Stimulated activated CD4-positive, alpha-beta T cell treated with anti-CD3 and anti-CD28 coated beads, Interleukin-4, amount 100 ng/mL, for 4 hours (primary cell): ENCODE data around the gene SLCO2B1.
A peak's percentile ranks its signal among the peaks of the same experiment; 100 is the strongest.

Experiments used
- DNase-seq, 2 experiments: peaks; one replicate each; pipeline ENCODE4 v3.0.0-alpha.2; 2020

SLCO2B1 gene

DNA sequence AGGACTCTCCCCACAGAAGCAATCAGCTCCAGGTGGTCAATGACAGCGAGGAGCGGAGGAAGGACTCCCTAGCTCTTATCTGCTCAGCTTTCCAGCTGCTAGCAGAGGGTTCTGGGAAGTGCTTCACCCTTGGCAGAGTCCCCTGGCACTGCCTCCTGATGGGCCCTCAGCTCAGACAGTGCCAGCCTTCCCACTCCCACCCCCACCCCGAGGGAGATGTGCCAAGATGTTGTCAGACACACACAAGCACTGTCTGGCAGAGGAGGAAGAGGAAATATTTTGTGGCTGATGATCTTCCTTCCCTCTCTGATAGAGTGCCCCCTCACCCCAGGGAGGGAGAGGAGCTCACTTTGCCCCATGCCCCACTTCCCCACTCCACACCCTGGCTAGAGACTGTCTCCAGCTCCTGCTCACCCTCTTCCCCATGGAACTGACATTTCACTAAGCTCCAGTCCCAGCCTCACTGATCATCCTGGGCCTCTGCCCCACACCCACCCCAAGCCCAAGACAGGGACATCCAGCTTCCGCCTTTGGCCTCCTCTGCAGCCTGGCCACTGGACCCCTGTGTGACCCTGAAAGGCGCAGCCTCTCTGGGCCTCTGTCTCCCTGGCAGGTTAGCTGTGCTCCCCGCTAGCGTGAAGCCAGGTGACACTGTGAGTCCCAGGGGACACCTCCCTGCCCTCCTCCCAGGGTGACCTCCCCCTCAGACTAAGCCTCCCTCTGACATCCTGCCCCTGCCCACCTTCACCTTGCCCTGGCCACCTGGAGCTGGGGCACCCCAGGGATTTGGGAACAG lies 44.5 kb downstream of the SLCO2B1 start:
- no peak for DNase-seq

DNA sequence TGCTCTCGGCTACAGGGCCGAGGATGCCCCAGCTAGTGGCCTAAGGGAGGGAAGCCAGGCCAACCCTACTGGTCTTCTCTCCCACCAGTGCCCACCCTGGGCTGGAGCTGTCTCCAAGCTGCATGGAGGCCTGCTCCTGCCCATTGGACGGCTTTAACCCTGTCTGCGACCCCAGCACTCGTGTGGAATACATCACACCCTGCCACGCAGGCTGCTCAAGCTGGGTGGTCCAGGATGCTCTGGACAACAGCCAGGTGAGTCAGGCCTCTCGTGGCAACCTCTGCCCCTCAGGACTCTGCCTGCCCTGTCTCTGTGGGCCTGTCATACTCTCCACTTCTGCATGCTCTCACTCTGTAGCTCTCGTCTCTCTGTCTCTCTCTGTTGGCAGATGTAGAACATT lies 45.5 kb downstream of the SLCO2B1 start:
- no peak for DNase-seq

DNA sequence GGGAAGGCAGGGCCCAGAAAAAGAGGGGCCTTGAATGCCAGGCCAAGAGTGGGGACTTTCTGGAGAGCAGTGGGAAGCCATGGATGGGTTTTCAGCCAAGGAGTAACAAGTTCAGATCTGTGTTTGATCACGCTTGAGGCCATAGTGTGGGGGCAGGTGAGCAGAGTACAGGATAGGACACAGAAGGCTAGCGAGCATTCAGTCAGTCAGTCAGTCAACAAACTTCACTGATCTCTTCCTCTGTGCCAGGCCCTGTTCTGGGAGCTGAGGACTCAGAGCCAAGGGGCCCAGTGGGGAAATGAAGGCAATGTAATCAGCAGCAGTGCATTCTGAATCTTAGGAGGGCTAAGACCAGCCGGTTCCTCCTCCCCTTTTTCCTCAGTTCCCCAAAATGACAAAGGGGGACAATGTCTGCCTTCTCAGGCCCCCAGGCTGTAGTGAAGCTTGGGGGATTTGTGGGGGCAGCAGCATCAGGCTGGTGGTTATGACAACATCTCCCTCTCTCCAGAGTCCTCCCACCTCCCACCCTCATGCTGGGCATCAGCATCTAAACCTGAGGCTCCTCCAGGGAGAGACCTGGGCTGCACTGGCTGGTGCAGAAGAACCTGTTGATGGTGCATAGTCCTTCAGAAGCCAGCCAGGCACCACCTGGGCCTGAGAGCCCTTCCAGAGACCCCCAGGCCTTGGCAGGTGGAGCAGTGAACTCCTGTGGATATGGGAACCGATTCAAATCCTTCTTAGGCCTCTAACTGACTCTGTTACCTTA lies 46.8 kb downstream of the SLCO2B1 start:
- DNase-seq: no peak

DNA sequence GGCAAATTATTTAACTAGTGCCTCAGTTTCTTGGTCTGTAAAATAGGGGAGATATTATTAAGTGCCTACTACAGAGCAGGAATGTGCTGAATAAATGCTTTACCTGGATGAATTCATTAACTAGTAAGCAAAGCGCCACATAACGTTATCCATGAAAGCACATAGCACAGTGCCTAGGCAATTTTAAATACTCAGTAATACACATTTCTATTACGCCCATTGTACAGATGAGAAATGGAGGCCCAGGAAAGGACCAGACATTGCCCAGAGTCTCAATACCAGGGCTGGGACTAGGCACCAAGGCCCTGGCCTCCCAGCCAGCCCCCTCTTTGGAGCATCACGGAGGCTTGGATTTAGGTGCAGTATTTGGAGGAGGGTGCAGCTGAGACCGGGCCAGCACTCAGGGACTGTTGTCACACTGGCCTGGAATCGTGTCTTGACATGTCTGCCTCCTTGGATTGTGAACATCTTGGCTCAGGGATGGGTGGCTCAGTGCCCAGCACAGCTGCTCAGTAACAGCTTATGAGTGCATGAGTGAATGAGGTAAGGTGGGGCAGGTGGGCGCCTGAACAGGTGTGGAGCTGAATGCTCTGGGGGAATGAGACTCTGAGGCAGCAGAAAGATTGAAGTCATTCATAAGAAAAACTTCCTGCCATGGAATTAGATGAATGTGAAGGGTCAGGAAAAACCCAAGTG lies 47.5 kb downstream of the SLCO2B1 start:
- no peak for DNase-seq

GRCh38 chr11:75199412-75199955 lies 48.6 kb downstream of the SLCO2B1 start:
- no peak for DNase-seq

DNA sequence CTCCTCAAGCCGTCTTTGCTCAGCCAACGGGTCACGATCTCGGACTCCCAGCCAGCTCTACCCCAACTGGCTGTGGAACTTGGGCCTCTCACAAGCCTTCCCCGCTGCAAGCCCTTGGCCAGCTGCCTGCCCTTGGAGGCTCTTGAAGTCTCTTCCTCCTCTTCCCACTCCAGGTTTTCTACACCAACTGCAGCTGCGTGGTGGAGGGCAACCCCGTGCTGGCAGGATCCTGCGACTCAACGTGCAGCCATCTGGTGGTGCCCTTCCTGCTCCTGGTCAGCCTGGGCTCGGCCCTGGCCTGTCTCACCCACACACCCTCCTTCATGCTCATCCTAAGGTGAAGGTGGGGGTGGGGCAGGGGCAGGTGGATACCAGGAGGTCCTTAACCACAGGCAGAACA lies 49.1 kb downstream of the SLCO2B1 start:
- DNase-seq: no peak

DNA sequence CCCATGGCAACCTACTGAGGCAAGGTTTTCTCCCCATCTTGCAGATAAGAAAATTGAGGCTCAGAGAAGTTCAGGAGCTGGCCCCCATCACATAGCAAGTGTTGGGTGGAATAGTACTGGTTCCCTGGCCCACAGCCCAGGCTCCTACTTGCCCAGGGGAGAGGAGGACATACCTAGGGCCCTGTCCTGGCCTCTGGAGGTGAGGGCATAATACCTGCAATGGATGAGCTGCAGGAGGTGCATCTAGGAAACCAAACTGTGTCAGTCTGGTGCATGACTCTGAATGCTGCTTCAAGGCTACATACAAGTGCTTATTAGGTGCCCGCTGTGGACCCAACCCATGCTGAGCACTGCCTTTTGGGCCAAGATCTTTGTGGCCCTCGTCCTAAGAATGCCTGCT lies 49.6 kb downstream of the SLCO2B1 start:
- DNase-seq: no peak

DNA sequence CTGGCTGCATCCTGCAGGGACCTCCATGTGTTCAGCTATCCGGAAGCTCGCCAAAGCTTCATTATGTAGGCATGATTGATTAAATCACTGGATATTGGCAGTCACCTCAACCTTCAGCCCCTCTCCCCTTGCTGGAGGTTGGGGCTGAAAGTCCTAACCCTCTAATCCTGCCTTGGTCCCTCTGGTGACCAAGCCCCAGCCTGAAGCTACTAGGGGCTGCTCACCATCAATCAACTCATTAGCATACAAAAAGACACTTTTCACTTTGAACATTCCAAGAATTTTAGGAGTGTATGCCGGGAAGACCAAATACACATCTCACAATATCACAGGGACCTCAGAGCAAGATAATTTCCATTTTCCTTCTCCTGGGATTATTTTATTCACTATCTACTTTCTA lies 50.9 kb downstream of the SLCO2B1 start:
- no peak for DNase-seq

DNA sequence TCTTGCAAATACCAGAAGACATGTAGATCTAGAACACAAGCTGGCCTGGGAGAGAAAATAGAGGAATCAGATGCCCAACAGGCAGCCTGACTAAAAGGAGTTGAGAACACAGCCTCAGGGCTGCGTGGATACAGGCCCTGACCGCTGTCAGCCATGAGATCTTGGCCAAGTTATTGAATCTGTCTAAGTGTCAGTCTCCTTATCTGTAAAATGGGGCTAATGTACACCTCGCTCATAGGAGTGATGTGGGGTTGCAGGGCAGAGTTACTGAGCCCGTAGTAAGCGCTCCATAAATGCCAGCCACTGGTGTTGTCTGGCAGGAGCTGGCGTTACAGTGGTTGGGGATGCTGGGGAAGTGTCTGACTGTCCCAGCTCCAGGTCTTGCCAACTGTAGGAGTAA lies 51.3 kb downstream of the SLCO2B1 start:
- DNase-seq: no peak

- DNase-seq: no peak
Observed at GRCh38 chr11:75203138-75203537, 52.2 kb downstream of the SLCO2B1 start.

DNA sequence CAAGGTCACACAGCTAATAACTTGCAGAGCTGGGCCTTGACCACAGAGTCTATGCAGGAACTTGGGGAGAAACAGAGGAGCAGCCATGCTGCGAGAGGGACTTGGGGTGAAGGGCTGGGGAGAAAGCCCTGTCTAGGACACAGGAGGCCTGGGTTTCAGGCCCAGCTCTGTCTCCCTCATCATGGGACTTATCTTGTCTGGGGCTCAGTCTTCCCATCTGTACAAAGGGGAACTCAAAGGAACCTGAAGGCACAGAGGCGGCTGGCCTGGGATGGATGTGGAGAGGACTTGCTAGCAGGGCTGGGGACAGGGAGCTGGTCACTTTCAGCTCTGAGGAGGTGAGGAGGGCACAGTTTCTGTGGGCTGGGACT lies 52.7 kb downstream of the SLCO2B1 start:
- DNase-seq: no peak

DNA sequence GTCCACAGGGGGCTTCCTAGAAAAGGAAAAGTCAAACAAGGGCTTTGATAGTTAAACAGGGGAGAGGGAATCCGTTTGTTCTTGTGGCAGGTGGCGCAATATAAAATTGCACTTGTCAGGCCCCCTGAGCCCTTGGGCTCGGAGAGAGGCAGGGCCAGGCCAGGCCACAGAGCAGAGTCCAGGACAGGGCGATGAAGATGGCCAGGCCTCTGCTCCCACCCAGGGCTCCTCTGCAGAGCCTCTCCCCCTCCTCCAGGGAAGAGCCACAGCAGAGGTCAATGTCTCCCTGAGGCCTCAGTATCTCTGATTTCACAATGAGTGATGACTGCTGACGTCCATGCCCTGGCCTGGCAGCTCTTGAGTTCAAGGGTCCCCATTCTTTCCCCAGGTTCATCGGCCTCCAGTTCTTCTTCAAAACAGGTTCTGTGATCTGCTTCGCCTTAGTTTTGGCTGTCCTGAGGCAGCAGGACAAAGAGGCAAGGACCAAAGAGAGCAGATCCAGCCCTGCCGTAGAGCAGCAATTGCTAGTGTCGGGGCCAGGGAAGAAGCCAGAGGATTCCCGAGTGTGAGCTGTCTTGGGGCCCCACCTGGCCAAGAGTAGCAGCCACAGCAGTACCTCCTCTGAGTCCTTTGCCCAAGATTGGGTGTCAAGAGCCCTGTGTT lies 53.2 kb downstream of the SLCO2B1 start:
- no peak for DNase-seq

DNA sequence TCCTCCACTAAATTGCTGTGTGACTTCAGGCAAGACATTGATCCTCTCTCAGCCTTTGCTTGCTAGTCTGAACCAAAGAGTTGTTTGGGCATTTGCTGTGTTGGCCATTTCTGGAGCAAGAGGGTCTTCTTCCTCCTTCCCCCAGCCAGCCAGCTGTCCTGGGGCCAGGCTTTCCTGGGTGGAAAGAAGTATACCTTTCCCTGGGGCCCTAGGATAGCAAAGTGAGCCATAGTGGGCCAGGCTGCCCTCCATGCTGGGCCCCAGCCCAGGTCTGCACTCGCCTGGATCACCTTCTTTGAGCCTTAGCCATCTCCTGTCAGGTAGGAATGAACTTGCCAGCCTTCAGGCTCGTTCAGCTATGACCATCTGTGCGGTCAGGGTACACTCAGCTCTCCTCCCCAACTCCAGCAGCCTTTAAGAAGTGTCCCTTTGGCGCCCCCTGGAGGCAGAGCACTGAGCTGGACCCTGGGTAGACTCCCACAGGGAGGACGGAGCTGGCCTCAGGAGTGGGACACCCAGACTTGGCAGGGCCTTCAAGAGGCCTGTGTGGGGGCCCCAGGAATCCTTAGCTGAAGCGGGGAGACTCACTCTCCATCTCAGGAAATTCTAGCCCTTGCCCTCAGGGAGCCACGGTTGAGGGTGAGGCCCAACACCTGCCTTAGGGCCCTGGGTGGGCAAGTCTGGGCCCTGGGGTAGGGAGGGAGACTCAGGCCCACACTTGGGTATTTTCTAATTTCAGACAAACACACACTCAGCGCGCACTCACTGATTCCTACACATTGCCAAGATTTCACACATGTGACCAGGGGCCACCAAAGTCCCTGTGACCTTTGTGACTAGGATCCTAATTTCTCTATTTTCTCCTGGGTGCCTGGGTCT lies 54.0 kb downstream of the SLCO2B1 start:
- DNase-seq: peak; percentile 67 to 81

GRCh38 chr11:75205564-75206020 lies 54.7 kb downstream of the SLCO2B1 start:
- DNase-seq: no peak

GRCh38 chr11:75208446-75208845 lies 57.5 kb downstream of the SLCO2B1 start:
- no peak for DNase-seq

GRCh38 chr11:75212411-75212810 lies 61.5 kb downstream of the SLCO2B1 start:
- no peak for DNase-seq

- peak; percentile 50 to 70 for DNase-seq
Observed at GRCh38 chr11:75214411-75214821, 63.5 kb downstream of the SLCO2B1 start.

GRCh38 chr11:75214843-75215242 lies 63.9 kb downstream of the SLCO2B1 start:
- DNase-seq: no peak

- DNase-seq: no peak
Observed at GRCh38 chr11:75219869-75220268, 69.0 kb downstream of the SLCO2B1 start.

DNA sequence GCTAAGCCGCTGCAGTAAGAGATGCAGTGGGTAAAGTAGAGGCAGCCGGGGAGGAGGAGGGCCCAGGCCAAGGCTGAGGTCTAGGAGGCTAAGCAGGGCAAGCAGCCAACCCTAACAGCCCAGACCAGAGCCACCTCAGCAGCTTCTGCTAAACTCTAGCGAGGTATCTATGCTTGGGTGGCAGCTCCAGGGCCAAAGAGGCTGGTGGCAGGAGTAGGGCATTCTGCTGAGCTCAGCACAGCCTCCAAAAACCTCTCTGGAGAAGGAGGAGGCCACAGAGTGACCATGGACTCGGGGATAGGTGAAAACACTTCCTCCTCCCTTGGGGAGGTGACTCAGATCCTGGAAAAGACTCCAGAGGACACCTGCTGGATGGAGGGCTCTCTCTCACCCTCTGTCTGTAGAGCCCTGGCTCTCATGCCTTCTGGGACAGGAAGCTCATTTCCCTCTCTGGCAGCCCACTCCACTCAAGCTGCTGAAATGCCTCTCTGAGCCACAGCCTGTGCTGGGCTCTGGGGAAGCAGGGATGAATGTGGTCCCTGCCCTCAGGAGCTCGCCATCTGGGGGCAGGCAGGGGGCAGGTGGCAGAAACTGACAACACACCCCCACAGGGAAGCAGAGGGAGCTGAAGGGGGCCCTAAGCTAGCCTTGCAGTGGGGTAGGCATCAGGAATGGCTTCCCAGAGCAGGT lies 73.2 kb downstream of the SLCO2B1 start:
- no peak for DNase-seq

GRCh38 chr11:75225794-75226193 lies 74.9 kb downstream of the SLCO2B1 start:
- DNase-seq: no peak
